Hypothalamus (tissue), 51 donors: Measurements from ENCODE around the gene TEF.
"Not testable (repeated sequence)": the region's sequence is repeated elsewhere in the genome, so short reads cannot be mapped to it uniquely, and the experiment has no call there.

Experiments
- DNase-seq, 51 donors: peaks; one replicate each; lab custom pipeline; 2025; lab: John Stamatoyannopoulos, UW

TEF gene

DNA sequence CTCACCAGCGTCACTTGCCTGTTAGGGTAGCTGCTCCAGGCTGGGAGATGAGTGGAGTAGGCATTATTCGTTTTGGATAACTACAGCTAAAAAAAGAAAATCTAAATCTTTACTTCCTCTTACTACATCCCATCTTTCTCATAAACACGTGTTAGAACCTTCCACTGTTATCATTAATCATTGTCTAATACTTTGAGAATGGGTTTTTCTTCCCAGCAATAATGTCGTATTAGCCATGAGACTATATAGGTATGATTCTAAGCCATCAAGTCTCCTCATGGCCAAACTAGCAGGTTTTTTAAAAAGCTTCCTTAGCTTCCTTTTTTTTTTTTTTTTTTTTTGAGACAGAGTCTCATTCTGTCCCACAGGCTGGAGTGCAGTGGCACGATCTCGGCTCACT is 3.9 kb upstream of the TEF start:
- DNase-seq, result no peak

DNA sequence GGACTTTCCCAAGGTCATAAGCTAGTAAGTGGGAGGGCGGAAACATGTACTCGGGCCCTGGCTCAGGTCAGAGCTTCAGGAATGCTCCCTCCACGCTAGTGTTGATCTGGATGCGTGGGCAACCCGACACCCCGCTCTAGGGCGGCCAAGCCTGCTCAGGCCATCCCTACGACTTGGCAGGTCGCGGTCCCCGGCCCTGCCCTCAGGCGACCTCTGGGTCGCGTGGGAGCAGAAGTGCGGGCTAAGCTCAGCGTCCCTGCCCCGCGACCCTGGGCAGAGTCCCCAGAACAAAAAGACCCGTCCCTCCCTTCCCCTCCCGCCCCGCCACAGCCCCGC is 781 bp upstream of the TEF start:
- peak in 2 of 51 donors; percentile 51 to 65 for DNase-seq

GRCh38 chr22:41382098-41382578 is 396 bp downstream of the TEF start:
- DNase-seq, result peak in 48 of 51 donors; percentile 19 to 94 (median 81)

DNA sequence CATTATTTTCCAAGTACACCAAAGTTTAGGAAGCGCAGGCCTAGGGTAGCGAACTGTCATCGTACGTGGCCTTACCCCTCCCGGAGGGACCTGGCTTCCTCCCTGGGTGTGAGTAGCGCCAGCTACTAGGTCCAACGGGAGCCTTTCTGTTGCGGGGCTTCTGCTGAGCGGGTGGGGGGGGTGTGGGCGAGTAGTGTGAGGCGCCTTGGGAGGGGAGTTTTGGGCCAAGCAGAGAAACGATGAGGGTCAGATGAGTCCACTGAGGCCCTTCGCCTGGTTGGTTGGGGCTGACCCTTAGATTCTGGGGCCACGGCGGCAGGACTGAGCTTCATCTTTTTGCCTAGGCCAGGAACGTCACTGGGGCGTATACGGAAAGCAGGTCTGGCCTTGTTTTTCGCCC is 868 bp downstream of the TEF start:
- DNase-seq, result peak in 19 of 51 donors; percentile 32 to 63 (median 49)

DNA sequence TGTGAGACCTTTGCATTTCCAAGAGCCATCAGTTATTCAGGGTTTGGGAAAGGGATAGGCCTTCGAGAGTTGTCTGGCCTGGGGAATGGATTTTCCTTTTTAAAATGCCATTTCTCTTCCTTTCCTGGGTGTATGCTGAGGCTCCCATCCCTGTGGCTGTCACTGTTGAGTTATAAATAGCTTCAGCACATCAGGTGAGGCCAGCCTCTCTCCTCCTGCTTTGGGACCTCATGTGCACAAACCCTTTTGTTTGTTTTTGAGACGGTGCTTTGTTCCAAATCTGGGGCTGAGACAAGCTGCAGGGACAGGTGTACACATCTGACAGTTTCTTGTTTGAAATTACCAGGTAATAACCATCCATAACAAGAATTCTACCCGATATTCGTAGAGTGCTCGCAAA is 1.3 kb downstream of the TEF start:
- DNase-seq, result no peak

GRCh38 chr22:41384128-41384527 is 2.4 kb downstream of the TEF start:
- DNase-seq, result no peak

GRCh38 chr22:41387341-41387740 is 5.6 kb downstream of the TEF start:
- DNase-seq, result no peak

DNA sequence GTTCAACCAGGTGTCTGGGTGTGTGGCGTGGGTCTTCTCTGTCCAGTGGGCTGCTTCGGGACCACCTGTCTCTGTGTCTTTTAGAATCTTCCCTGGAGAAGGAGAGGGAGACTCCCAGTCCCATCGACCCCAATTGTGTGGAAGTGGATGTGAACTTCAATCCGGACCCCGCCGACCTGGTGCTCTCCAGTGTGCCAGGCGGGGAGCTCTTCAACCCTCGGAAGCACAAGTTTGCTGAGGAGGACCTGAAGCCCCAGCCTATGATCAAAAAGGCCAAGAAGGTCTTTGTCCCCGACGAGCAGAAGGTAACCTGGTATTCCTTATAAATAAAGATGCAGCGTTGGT is 12.2 kb downstream of the TEF start:
- no peak for DNase-seq

GRCh38 chr22:41395531-41396240 is 13.9 kb downstream of the TEF start:
- no peak for DNase-seq

- no peak for DNase-seq
Observed at GRCh38 chr22:41397143-41397811, 15.5 kb downstream of the TEF start.

DNA sequence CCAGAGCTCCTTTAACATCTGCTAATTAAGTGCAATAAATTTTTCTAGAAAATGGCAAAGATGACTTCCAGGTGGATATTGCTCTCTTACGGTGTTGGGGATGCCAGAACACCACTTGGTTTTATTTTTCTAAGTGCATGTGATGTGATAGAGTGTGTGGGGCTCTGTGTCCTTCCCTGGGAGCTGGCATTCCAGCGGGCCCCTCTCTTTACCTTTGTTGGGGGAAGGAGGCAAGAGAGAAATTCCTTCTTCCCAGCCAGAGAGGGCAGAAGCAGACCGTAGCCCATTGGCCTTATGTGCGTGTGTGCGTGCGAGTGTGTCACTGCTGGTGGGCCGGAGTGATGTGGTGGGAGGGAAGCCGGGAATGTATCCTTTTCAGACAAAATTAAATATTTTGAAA is 17.2 kb downstream of the TEF start:
- DNase-seq, result no peak

GRCh38 chr22:41401781-41402648 is 20.3 kb downstream of the TEF start:
- peak in 50 of 51 donors; percentile 32 to 93 (median 78) for DNase-seq

GRCh38 chr22:41402851-41403250 is 21.1 kb downstream of the TEF start:
- not testable (repeated sequence) for DNase-seq

DNA sequence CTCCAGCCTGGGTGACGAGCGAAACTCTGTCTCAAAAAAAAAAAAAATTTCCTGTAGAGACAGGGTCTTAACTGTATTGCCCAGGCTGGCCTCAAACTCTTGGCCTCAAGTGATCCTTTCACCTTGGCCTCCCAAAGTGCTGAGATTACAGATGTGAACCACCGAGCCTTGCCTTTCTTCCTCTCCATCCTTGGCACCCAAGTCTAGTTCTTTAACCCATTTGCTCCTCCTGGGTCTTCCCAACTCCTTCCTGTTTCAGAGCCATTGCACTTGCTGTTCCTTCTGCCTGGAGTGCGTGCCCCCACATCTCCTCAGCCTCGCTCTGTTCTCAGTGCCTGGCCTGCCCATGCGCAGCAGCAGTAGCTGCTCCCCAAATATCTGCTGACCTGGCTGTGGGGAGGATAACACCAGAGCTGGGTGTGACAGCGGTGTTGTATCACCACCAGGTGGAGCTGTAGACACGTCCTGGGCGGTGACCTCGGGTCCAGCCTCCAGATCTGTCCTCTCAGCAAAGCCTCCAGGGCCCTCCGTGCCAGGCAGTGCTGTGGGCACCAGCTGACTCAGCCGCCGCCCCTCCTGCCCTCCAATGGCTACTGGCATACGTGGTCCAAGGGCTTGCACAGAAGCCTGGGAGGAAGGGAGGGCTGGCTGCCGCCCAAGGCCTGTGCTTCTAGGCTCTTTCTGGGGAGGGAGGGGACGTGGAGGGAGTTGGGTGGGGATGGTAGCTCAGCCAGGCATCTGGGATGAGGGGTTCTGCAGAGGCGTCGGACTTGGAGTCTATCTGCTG is 22.0 kb downstream of the TEF start:
- DNase-seq, result peak; percentile 60 to 99 (median 97)

- DNase-seq, result no peak
Observed at GRCh38 chr22:41405588-41405987, 23.8 kb downstream of the TEF start.

DNA sequence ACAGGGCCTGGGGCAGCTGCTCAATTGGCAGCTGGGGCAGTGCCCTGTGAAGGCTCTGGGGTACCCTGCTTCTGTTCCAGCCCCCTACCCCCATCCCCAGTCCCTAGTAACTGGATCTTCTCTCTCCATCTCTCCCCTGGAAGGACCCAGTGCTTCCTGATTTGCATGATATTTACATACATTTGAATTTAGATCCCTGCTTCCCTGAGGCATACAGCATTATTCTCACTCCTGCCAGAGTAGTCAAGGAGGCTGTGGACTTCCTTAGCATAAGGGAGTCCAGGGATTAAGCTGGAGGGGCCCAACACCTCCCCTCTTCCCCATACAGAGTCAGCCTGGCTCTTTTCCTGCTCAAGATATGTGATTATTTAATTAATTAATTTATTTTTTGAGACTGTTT is 24.7 kb downstream of the TEF start:
- no peak for DNase-seq

- no peak for DNase-seq
Observed at GRCh38 chr22:41407433-41407832, 25.7 kb downstream of the TEF start.

GRCh38 chr22:41408665-41409064 is 26.9 kb downstream of the TEF start:
- no peak for DNase-seq

- DNase-seq, result peak in 16 of 51 donors; percentile 11 to 71 (median 25)
Observed at GRCh38 chr22:41410311-41410751, 28.6 kb downstream of the TEF start.

DNA sequence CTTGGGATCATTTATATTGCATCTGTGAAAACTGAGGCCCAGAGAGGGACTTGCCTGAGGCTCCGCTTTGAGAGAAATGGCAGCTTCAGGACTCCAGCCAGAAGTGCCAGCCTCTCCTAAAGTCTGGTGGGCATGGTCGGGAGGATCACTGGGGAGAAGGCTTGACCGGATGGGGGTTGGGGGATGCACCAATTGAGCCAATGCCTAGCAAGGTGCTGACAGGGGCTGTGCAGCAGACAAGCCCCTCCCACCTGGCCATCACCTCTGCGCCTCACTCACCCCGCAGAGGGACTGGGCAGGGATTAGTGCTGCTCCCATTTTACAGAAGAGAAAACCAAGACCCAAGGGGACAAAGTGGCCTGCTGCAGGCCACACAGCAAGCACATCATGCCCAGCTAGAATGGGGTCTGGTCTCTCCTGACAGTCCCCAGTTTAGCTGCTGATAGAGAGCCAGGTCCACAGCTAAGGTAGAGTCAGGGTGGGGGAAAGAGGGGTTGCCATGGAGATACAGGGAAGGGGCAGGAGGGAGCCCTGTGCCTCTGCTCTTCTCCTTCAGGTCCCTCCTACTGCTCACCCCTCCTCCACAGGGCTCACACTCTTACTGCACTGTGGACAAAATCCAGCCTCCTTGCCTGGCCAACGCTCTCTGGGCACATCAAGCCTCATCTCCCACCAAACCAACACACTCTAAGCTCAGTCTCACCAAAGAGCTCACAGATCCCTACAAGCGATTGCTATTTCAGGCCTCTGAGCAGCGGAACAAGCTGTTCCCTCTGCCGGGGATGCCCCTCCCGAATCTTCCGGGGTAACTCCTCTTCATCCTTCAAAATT is 29.5 kb downstream of the TEF start:
- peak in 25 of 51 donors; percentile 15 to 89 (median 40) for DNase-seq
